Stimulated activated CD4-positive, alpha-beta T cell treated with anti-CD3 and anti-CD28 coated beads, Interleukin-4, amount 100 ng/mL, for 4 hours (primary cell): Measurements from ENCODE around the gene ZNF99.
"Not testable (repeated sequence)": the region's sequence is repeated elsewhere in the genome, so short reads cannot be mapped to it uniquely, and the experiment has no call there.

Source experiments
- DNase-seq, 2 experiments: peaks; one replicate each; pipeline ENCODE4 v3.0.0-alpha.2; 2020

Gene ZNF99

DNA sequence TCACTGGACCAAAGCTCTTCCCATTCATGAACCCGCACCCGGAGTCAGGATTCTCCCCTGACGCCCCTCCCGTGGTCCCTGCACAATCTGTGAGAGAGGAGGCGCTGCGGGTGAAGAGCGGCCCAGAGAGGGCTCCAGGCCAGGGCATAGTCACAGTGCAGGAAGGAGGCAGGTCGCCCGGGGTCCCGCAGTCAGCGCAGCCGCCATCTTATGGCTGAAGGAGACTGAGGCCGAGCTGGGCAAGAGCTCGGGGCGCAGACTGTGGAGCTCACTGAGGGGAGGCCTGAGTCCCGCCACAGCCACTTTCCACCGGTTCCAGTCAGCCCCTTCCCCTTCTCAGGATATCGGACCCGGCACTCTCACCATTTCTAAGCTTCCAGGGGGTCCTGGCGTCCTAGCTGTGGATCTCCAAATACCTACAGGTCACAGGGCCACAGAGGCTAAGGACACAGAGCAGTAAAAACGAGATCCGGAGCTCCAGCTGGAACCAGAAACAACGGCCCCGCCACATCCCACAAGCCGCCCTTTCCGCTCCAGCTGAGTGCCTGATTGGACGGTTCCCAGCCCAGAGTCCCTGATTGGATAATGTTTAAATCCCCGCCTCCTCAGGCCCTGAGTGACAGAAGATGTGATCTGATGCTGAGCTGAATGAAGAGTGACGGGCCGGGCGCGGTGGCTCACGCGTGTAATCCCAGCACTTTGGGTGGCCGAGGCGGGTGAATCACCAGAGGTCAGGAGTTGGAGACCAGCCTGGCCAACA, at the start of gene ZNF99:
Gene ZNF99 (minus strand): TSS at position 501 of the 760 bp plus-strand sequence. CDS start 135 bp downstream, at position 366.
- no peak for DNase-seq

DNA sequence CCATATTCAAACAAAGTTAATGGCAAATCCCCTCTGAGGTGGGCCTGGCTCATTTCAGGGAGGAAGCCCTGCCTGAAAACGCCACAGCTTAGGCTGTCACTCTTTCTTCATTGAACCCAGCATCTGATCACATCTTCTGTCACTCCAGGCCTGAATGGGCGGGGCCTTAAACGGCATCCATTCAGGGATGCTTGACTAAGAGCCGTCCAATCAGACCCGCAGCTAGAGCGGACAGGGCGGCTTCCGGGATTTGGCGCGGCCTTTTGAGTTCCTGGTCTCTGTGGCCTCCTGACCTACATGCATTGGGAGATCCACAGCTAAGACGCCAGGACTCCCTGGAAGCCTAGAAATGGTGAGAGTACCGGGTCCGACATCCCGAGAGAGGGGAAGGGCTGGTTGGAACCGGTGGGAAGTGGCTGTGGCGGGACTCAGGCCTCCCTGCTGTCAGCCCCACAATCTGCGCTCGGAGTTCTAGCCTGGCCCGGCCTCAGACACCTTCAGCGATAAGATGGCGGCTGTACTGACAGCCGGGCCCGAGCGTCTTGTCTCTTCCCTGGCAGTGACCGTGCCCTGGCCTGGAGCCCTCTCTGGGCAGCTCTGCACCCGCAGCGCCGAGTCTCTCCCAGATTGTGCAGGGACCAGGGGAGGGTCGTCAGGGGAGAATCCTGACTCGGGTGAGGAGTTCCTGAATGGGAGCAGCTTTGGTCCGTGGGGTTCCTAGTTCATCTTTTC, 48.2 kb upstream of the ZNF99 start, which contains the start of gene ZNF723:
Gene ZNF723 (plus strand): TSS at position 261 of the 732 bp plus-strand sequence. CDS start 89 bp downstream, at position 350.
- DNase-seq, result no peak

DNA sequence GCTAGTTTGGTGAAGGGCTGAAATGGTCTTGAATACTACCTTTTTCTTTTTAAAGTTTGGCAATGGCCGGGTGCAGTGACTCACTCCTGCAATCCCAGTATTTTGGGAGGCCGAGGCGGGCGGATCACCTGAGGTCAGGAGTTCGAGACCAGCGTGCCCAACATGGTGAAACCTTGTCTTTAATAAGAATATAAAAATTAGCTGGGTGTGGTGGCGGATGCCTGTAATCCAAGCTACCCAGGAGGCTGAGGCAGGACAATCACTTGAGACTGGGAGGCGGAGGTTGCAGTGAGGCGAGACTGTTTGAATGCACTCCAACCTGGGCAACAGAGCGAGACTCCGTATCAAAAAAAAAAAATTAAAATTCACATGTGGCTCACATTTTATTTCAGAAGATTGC, 47.3 kb upstream of the ZNF99 start:
- no peak for DNase-seq

DNA sequence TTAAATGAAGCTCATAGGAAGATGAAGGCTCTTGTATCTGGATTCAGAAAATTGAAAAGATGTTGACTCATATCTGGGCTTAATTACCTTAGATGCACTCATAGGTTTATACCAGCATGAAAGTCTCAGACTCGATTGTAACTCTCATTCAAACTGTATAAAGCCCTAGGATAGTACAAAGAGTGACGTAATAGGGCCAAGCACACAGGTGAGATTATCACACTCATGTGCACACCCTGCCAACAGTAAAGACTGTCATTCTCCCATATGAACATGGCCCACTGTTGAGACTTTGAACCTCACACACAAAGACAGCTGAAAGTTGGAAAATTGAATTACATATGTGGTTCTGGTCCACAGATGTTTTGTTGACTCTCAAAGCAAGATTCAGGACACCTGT, 30.2 kb upstream of the ZNF99 start:
- no peak for DNase-seq

DNA sequence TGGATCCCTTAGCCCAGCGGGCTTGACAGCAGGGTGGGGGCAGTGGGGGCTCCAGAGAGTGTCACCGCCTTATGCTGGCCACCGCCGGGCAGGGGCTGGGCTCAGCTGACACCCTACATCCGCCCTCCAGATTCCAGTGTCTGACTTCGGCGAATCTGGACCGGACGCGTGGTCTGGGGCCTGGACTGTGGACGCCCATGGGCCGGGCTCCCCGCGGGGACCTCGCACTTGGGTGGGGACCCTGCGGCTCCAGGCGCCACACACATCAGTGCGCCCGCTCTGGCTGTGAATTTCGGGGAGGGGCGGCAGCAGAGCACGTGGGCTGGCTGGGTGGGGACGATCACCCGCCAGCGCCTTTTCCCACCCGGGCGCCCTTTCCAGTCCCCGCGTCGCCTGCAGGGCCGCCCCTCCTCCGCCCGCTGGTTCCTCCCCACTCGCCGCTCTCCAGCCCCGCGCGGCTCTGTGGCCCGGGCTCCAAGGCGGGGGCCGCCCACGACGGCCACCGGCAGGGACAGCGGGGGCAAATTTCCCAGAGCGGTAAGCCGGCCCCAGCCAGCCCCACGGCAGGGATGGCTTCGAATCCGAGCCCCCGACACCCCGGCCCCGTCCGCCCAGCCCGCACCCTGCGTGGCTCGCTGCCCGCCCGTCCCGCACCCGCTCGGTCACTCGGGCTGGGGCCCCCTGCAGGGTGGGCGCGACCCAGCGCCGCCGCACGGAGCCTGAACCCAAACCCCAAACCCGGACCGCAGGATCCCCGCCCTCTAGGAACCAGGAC, 23.3 kb upstream of the ZNF99 start:
- no peak for DNase-seq

DNA sequence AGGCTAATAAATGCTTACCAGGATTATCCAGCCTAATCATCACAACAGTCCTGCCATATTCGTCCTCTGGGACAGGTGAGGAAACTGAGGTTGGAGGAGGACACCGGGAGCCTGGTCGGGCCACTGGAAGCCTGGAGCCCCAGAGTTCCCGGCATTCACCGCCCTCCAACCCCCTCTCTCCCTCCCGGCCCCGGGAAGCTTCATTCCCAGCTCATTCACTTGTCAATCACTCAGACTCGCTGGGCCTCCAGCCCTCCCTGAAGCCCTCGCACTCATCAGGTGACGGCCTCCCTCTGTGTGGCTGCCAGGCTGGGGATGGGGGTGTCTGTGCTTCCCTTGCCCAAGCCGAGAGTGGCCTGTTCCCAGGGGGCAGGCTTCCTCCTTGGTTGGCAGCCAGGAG, 22.5 kb upstream of the ZNF99 start:
- DNase-seq, result no peak

DNA sequence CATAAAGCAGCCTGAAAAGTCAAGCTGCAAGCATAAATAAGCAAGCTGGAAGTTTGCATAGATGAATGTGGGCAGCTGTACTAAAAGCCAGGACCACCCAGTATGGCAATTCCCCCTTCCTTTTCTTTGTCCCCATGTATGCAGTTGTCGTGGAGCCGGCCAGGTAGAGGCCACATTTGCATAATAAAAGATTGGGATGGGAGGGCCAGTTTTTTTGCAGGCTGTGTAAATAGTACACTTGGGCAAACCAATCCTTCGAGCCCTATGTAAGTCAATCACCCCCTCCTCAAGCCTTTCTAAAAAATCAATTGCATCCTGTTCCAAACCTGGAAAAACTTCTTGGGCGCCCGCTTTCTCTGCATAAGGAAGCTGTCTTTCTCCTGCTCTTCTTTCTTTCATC, 13.1 kb upstream of the ZNF99 start:
- DNase-seq, result no peak

DNA sequence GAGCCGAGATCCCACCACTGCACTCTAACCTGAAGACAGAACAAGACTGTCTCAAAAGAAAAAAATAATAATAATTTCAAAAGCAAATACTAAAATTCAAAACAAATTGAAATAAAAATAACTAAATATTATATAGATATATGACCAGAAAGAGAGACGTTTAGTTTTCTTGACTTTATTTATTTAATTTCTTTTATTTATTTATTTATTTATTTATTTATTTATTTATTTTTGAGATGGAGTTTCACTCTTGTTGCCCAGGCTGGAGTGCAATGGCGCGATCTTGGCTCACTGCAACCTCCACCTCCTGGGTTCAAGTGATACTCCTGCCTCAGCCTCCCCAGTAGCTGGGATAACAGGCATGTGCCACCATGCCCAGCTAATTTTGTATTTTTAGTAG, 8.9 kb upstream of the ZNF99 start:
- DNase-seq, result not testable (repeated sequence)

DNA sequence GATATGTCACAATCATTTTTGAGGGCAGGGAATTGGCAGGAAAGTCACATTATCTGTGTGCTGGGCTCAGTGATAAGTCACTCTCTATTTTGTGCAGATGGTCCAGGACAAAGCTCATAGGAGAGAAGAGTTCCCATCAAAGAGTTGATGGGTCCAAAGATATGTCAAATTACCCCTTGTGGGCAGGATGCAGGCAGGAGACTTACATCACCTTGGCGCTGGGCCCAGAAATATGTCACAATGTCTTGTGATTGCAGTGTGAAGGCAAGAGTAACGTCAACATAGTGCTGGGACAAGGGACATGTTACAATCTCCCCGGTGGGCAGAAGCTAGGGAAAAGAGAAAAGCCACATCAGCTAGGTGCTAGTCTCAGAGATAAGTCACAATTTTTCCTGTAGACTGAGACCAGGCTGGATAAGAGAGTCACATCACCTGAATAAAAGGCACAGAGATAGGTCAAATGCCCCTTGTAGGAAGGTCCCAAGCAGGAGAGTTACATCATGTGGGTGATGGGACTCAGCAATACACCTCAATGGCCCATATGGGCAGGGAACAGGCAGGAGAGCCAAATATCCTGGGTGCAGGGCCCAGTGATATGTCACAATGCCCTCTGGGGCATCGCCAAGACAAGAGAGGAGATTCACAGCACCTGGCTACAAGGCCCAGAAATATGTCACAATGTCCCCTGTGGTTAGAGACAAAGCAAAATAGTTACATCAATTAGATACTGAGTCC, 47.9 kb downstream of the ZNF99 start:
- DNase-seq, result no peak

DNA sequence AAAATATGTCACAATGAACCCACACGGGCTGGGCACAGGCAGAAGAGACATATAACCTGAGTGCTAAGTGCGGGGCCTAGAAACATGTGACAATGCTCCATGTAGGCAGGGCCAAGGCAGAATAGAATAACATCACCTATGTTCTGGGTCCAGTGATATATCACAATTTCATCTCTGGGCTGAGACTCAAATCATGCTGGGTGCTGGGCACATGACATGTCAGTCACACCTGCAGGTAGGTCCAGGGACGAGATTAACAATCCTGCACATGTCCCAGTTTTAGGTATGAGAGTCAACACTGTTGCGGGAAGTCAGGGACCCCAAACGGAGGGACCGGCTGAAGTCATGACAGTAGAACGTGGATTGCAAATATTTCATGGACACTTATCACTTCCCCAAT, 50.3 kb downstream of the ZNF99 start:
- no peak for DNase-seq

DNA sequence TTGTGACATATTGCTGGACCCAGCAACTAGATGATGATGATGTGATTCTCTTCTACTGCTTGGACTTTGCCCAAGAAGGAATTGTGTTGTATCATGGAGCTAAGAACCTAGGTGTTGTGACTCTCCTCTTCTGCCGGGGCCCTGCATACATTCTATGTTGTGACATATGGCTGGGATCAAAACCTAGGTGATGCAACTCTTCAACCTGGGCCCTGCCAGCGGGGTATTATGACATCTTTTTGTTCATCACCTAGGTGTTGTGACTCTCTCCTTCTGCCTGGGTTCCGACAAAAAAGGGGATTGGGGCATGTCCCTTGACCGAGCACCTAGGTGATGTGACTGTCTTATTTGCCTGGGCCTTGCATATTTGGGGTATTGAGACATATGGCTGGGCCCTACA, 55.7 kb downstream of the ZNF99 start:
- not testable (repeated sequence) for DNase-seq

DNA sequence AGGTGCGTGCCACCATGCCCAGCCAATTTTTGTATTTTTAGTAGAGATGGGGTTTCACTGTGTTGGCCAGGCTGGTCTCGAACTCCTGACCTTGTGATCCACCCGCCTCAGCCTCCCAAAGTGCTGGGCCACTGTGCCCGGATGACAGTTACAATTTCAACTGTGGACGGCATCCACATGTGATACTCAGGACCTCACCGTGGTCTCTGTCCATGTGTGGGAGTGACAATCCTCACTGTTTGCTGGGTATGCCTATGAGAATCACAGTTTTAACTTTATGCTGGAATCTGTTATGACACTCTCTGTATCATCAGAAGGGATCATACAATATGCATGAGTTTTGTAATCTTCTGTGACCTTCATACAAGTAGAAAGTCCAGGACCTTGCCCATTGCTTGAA, 62.4 kb downstream of the ZNF99 start:
- DNase-seq, result not testable (repeated sequence)

DNA sequence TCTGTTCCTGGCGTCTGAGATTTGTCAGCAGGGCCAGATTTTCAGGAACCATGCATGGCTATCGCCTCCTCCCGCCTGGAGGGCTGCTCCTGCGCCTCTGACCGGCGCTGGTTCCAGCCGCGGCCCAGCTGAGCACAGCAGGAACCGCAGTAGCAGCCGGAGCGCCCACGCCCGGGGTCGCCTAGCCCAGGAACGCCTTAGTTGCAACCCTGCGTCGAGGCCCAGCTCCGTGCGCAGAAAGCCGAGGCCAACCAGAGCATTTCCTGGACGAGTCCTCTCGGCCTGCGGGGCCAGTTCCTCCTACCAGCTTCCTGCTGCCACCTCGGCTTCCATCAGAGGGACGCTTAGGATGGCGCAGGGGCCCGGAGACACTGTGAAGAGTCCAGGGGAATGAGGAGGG, 75.0 kb downstream of the ZNF99 start:
- no peak for DNase-seq

DNA sequence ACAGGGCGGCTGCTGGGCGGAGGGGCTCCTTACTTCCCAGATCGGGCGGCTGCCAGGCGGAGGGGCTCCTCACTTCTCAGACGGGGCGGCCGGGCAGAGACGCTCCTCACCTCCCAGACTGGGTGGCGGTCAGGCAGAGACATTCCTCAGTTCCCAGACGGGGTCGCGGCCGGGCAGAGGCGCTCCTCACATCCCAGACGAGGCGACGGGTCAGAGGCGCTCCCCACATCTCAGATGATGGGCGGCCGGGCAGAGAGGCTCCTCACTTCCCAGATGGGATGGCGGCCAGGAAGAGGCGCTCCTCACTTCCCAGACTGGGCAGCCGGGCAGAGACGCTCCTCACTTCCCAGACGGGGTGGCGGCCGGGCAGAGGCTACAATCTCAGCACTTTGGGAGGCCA, 80.9 kb downstream of the ZNF99 start:
- not testable (repeated sequence) for DNase-seq

DNA sequence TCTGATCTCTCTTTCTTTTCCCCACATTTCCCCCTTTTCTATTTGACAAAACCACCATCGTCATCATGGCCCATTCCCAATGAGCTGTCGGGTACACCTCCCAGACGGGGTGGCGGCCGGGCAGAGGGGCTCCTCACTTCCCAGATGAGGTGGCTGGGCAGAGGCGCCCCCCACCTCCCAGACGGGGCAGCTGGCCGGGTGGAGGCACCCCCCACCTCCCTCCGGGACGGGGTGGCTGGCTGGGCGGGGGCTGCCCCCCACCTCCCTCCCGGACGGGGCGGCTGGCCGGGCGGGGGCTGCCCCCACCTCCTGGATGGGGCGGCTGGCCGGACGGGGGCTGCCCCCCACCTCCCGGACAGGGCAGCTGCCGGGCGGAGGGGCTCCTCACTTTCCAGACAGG, 81.3 kb downstream of the ZNF99 start:
- not testable (repeated sequence) for DNase-seq
